Right lobe of liver (tissue), 4 donors: Measurements from ENCODE around the gene RPS19.
A peak's percentile ranks its signal among the peaks of the same experiment; 100 is the strongest.

Experiments
- POLR2A ChIP-seq: fragments of 450-650 bp; IDR thresholded peaks from one replicate; pipeline ENCODE4 v1.6.1; 2017; ENCODE audit warnings: antibody characterized with exemption, mild to moderate bottlenecking
- TF ChIP-seq, protein P1 (sequence below), 4 donors: fragments of 200-600 bp in 3 of 4; fragments of 450-650 bp in 1 of 4; IDR thresholded peaks; one replicate each; pipeline versions ENCODE4 v1.5.1 to v1.8.0; 2016 to 2022; ENCODE audit warnings: antibody characterized with exemption in 4 of 4, mild to moderate bottlenecking in 2 of 4
- donor health status: DM: no; HTN: no; CAD: no.
- donor health status: DM: no; HTN: no; CAD: no.
- donor health status: DM: no; HTN: yes; CAD: no.

DNA sequence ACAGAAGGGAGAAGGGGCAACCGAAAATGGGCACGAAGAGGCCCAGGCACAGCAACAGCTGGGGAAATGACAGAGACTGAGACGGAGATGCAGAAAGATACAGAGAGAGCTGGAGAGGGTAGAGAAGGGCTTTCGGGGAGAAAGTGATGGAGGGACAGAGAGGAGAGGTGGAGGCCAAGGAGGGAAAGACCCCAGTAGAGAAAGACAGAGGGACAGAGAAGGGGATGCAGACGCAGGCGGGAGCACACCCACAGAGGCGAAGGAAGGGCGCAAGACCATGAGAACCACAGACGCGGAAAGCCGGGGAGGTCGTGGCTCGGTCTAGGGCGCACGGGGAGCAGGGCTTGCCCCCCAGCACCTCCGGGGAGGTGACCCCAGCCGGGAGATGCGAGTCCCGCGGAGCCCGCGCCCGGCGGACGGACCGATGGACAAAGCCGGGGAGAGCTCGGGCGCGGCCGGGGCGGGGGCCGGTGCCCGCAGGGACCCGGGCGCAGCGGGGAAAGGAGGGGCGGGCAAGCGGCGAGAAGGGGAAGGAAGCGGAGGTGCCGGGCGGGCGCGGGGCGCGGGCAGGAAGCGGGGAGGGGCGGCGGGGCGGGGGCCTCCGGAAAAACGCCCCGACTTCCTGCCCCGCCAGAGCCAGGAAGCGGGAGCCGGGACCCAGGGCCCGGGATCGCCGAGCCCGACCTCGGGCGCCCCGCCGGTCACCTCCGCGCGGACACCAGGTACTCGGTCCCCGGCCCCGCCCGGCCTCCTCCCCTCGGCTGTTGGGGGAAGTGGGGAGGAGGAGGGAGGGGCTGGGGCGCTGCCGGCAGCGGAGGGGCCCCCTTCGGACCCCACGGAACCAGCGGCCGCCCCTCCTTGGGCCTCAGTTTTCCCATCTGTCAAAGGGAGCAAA is 22.8 kb downstream of the RPS19 start, which contains the start of gene ARHGEF1:
- TF ChIP-seq, protein P1, sequence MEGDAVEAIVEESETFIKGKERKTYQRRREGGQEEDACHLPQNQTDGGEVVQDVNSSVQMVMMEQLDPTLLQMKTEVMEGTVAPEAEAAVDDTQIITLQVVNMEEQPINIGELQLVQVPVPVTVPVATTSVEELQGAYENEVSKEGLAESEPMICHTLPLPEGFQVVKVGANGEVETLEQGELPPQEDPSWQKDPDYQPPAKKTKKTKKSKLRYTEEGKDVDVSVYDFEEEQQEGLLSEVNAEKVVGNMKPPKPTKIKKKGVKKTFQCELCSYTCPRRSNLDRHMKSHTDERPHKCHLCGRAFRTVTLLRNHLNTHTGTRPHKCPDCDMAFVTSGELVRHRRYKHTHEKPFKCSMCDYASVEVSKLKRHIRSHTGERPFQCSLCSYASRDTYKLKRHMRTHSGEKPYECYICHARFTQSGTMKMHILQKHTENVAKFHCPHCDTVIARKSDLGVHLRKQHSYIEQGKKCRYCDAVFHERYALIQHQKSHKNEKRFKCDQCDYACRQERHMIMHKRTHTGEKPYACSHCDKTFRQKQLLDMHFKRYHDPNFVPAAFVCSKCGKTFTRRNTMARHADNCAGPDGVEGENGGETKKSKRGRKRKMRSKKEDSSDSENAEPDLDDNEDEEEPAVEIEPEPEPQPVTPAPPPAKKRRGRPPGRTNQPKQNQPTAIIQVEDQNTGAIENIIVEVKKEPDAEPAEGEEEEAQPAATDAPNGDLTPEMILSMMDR (IDR thresholded peaks at IDR 0.05) = no peak
- TF ChIP-seq POLR2A = peak; percentile 65
